Keratinocyte (primary cell): ENCODE results near the gene CEP170B.

Source experiments
- CTCF ChIP-seq, 3 experiments: IDR thresholded peaks in 1 of 3; conservative IDR thresholded peaks in 1 of 3; optimal IDR thresholded peaks in 1 of 3; 2 replicates in 2 of 3; 3 replicates in 1 of 3; pipeline versions ENCODE3 to v1.5.1; 2011; ENCODE audit warnings: low read length in 3 of 3, mild to moderate bottlenecking in 3 of 3, moderate library complexity in 2 of 3, control low read depth in 1 of 3, inconsistent platforms in 1 of 3; ENCODE audit not compliant: insufficient read depth in 2 of 3; ENCODE audit errors: extremely low read depth in 1 of 3
- EZH2 ChIP-seq: IDR thresholded peaks from one replicate; pipeline ENCODE4 v1.6.1; 2012; ENCODE audit warnings: inconsistent platforms, mild to moderate bottlenecking, low read length, moderate library complexity

GRCh38 chr14:104891121-104891551 lies 26.1 kb downstream of the CEP170B start:
- TF ChIP-seq CTCF (optimal IDR thresholded peaks at IDR 0.05 in 1 of 3, IDR thresholded peaks at IDR 0.05 in 1 of 3, conservative IDR thresholded peaks at IDR 0.05 in 1 of 3; ENCODE audit: extremely low read depth in 1 of 3, insufficient read depth in 2 of 3, low read length in 3 of 3) (no peak), EZH2 (no peak)
